Measurements from ENCODE around the gene PABPN1. TPM values are rescaled to one million over a fixed set of nuclear protein-coding genes. Genes with fewer than 3 reads are reported as not detected.
A peak's percentile ranks its signal among the peaks of the same experiment; 100 is the strongest.

The PABPN1 gene
- total RNA-seq, 2 donors from 2014 or later, result 44.8 to 54.9 TPM

GRCh38 chr14:23321572-23322547 lies 603 bp downstream of the PABPN1 start:
- H3K27ac ChIP-seq, result peak overlapping the region; percentile 92 to 93
- no peak for TF ChIP-seq CTCF (IDR thresholded peaks at IDR 0.05)
- no peaks in the 10 kb centered on the region for H3K27me3 ChIP-seq (replicated peaks; ENCODE audit: insufficient read depth)
- H3K4me3 ChIP-seq, result peak overlapping the region; percentile 95
- DNase-seq (ENCODE audit: low spot score) (no peak), ATAC-seq (ENCODE audit: insufficient number of reproducible peaks, low FRiP score, low read depth) (peak; percentile 9)
- peaks cover 19% of the 10 kb centered on the region for H3K36me3 ChIP-seq
- H3K4me1 ChIP-seq (ENCODE audit: control insufficient read depth in 1 of 2, low read depth in 2 of 2), result peaks cover 8 to 18% of the 10 kb centered on the region in 2 donors
- no peaks in the 10 kb centered on the region for H3K9me3 ChIP-seq

GRCh38 chr14:23322568-23323517 lies 1.6 kb downstream of the PABPN1 start:
- ATAC-seq (ENCODE audit: insufficient number of reproducible peaks, low FRiP score, low read depth) (no peak), DNase-seq (ENCODE audit: low spot score) (no peak)
- Histone ChIP-seq H3K27me3 (replicated peaks; ENCODE audit: insufficient read depth) (no peaks in the 10 kb centered on the region), H3K36me3 (peaks cover 19% of the 10 kb centered on the region), H3K4me3 (peak overlapping the region; percentile 95), H3K4me1 (ENCODE audit: control insufficient read depth in 1 of 2, low read depth in 2 of 2) (peaks cover 8 to 18% of the 10 kb centered on the region in 2 donors), H3K27ac (peak overlapping the region; percentile 92 to 93), H3K9me3 (no peaks in the 10 kb centered on the region)
- no peak for TF ChIP-seq CTCF (IDR thresholded peaks at IDR 0.05)

- Histone ChIP-seq H3K27ac (no peak overlapping the region), H3K9me3 (no peaks in the 10 kb centered on the region), H3K4me3 (no peak overlapping the region), H3K36me3 (peaks cover 19% of the 10 kb centered on the region), H3K27me3 (replicated peaks; ENCODE audit: insufficient read depth) (no peaks in the 10 kb centered on the region), H3K4me1 (ENCODE audit: control insufficient read depth in 1 of 2, low read depth in 2 of 2) (peaks cover 8 to 18% of the 10 kb centered on the region in 2 donors)
- DNase-seq (ENCODE audit: low spot score) (no peak), ATAC-seq (ENCODE audit: insufficient number of reproducible peaks, low FRiP score, low read depth) (no peak)
- no peak for TF ChIP-seq CTCF (IDR thresholded peaks at IDR 0.05)
These were observed 2.7 kb downstream of the PABPN1 start for GRCh38 chr14:23323838-23324454.

- ATAC-seq (ENCODE audit: insufficient number of reproducible peaks, low FRiP score, low read depth), result no peak
- no peaks in the 10 kb centered on the region for H3K27me3 ChIP-seq (replicated peaks; ENCODE audit: insufficient read depth)
- DNase-seq (ENCODE audit: low spot score), result no peak
- H3K9me3 ChIP-seq, result no peaks in the 10 kb centered on the region
- H3K27ac ChIP-seq, result no peak overlapping the region
- H3K36me3 ChIP-seq, result peaks cover 19% of the 10 kb centered on the region
- no peak overlapping the region for H3K4me3 ChIP-seq
- H3K4me1 ChIP-seq (ENCODE audit: control insufficient read depth in 1 of 2, low read depth in 2 of 2), result peaks cover 8 to 18% of the 10 kb centered on the region in 2 donors
- TF ChIP-seq CTCF (IDR thresholded peaks at IDR 0.05), result no peak
These were observed 3.2 kb downstream of the PABPN1 start for GRCh38 chr14:23324455-23324846.
